HepG2 (cell line): ENCODE data around the gene RFXANK. TPM values are rescaled to one million over a fixed set of nuclear protein-coding genes. Genes with fewer than 3 reads are reported as not detected.
"Not testable (repeated sequence)": the region's sequence is repeated elsewhere in the genome, so short reads cannot be mapped to it uniquely, and the experiment has no call there.

ENCODE experiments used
- ATAC-seq: fragments of 200-7000 bp; cut with Tn5 transposase; 3 replicates; pipeline ENCODE4 v1.9.1; 2020; ENCODE audit warnings: mild to moderate bottlenecking, moderate library complexity
- BruUV-seq: library from RNA; stranded (reverse); fragments of 400-500 nt; replicated peaks from 2 replicates; lab custom pipeline; 2021; lab: Mats Ljungman, UMichigan
- CTCF ChIA-PET: fragments of 300-600 bp; formaldehyde crosslinking; extraction: SDS; loops from one replicate; lab custom pipeline; 2021; ENCODE audit warnings: low total read pairs, inconsistent platforms, low intra/inter-chr PET ratio; lab: Yijun Ruan, JAX
- POLR2A ChIA-PET: fragments of 350-600 bp; sonication (Branson Sonifier 250); formaldehyde crosslinking; loops from one replicate; lab custom pipeline; 2020; ENCODE audit warnings: antibody characterized with exemption, inconsistent platforms; lab: Yijun Ruan, JAX
- DNase-seq: peaks from one replicate; pipeline ENCODE4 v3.0.0-alpha.2; 2015; ENCODE audit warnings: low spot score
- FAIRE-seq: peaks from 3 replicates; lab custom pipeline; 2011; peaks lifted over from hg19 to GRCh38; lab: Jason Lieb, UNC
- H2AFZ ChIP-seq: one replicate; pipeline ENCODE4 v1.6.1; 2011; ENCODE audit warnings: low read length, inconsistent platforms
- H3K27ac ChIP-seq: fragments of 300-600 bp; 3 replicates; pipeline ENCODE4 v1.8.0; 2011; ENCODE audit warnings: mixed run types, mild to moderate bottlenecking, mixed read lengths, low read length, inconsistent platforms; ENCODE audit not compliant: insufficient read depth; ENCODE audit errors: extremely low read length
- H3K27me3 ChIP-seq, 2 experiments: fragments of 200-600 bp in 1 of 2; 2 replicates in 1 of 2; 3 replicates in 1 of 2; pipeline versions ENCODE4 v1.6.0 to v1.8.0; 2011; ENCODE audit warnings: low read length in 2 of 2, mild to moderate bottlenecking in 2 of 2, moderate library complexity in 2 of 2, inconsistent platforms in 1 of 2; ENCODE audit not compliant: insufficient read depth in 2 of 2, control insufficient read depth in 1 of 2
- H3K36me3 ChIP-seq, 2 experiments: fragments of 200-600 bp in 1 of 2; replicated peaks in 1 of 2; 2 replicates in 1 of 2; 3 replicates in 1 of 2; pipeline versions ENCODE4 v1.5.1 to v1.8.0; 2011; ENCODE audit warnings: low read length in 2 of 2, inconsistent platforms in 1 of 2; ENCODE audit not compliant: insufficient read depth in 2 of 2, control insufficient read depth in 1 of 2
- H3K4me1 ChIP-seq: 2 replicates; pipeline ENCODE4 v1.5.1; 2012; ENCODE audit warnings: low read length, inconsistent platforms; ENCODE audit not compliant: insufficient read depth
- H3K4me2 ChIP-seq: 2 replicates; pipeline ENCODE4 v1.6.0; 2011; ENCODE audit warnings: low read depth, low read length, inconsistent platforms
- H3K4me3 ChIP-seq, 3 experiments: fragments of 200-600 bp in 1 of 3; sonication (generic), shearing (Covaris generic) in 1 of 3; replicated peaks in 1 of 3; 2 replicates each; pipeline ENCODE4 v1.5.1; 2011 to 2016; ENCODE audit warnings: low read length in 3 of 3, inconsistent platforms in 2 of 3, low read depth in 2 of 3, mild to moderate bottlenecking in 2 of 3, control low read depth in 1 of 3, mixed read lengths in 1 of 3; ENCODE audit not compliant: insufficient read depth in 1 of 3
- H3K79me2 ChIP-seq: one replicate; pipeline ENCODE4 v1.6.1; 2011; ENCODE audit warnings: low read length, inconsistent platforms; ENCODE audit not compliant: insufficient read depth
- H3K9ac ChIP-seq: 2 replicates; pipeline ENCODE4 v1.6.0; 2011; ENCODE audit warnings: mild to moderate bottlenecking, low read depth, low read length, inconsistent platforms; ENCODE audit not compliant: insufficient read depth
- H3K9me3 ChIP-seq: 2 replicates; pipeline ENCODE4 v1.5.1; 2012; ENCODE audit warnings: mild to moderate bottlenecking, low read length
- H4K20me1 ChIP-seq: 2 replicates; pipeline ENCODE4 v1.6.0; 2011; ENCODE audit warnings: inconsistent platforms, mild to moderate bottlenecking, low read length, moderate library complexity; ENCODE audit not compliant: insufficient read depth
- MATR3 ChIP-seq: sonication (generic); formaldehyde crosslinking; IDR thresholded peaks from 2 replicates; pipeline ENCODE4 v1.4.0; 2020; ENCODE audit warnings: missing genetic modification reagents
- MXD3 ChIP-seq: IDR thresholded peaks from 2 replicates; pipeline ENCODE4 v1.6.1; 2016; ENCODE audit warnings: mild to moderate bottlenecking, missing biosample characterization, missing genetic modification reagents
- NFYB ChIP-seq: sonication (generic); formaldehyde crosslinking; IDR thresholded peaks from 2 replicates; pipeline ENCODE4 v1.4.0; 2020; ENCODE audit warnings: missing genetic modification reagents
- TAF1 ChIP-seq: sonication (generic); formaldehyde crosslinking; IDR thresholded peaks from 2 replicates; pipeline ENCODE4 v1.4.0; 2020; ENCODE audit warnings: missing genetic modification reagents
- ZNF329 ChIP-seq: sonication (generic); formaldehyde crosslinking; IDR thresholded peaks from 2 replicates; pipeline ENCODE4 v1.9.0; 2021; ENCODE audit warnings: low read depth, mild to moderate bottlenecking, missing genetic modification reagents
- ZNF7 ChIP-seq: IDR thresholded peaks from 2 replicates; pipeline ENCODE4 v1.6.1; 2016; ENCODE audit warnings: missing biosample characterization, missing genetic modification reagents
- ZNF75D ChIP-seq: sonication (generic); formaldehyde crosslinking; IDR thresholded peaks from 2 replicates; pipeline ENCODE4 v1.8.1; 2023; ENCODE audit warnings: missing genetic modification reagents, mild to moderate bottlenecking, borderline replicate concordance
- WGBS: methylation state at CpG from one replicate; pipeline ENCODE4 v1.1.6; 2017; ENCODE audit warnings: low lambda C conversion rate; 5-methylcytosine and 5-hydroxymethylcytosine counted together
- in situ Hi-C: cut with HindIII; loops from 2 replicates; pipeline ENCODE4 v1.10.0; 2017; ENCODE audit warnings: low pct_unique_long_range_greater_than_20kb; ENCODE audit not compliant: extremely low pct_ligation_motif_present
- intact Hi-C: fragments of 100-400 bp; cut with micrococcal nuclease; formaldehyde crosslinking; loops from one replicate; pipeline ENCODE4 v1.10.0; 2022; ENCODE audit not compliant: unreplicated experiment
- polyA plus RNA-seq, 8 experiments: library from polyadenylated mRNA; depleted of rRNA in 3 of 8; stranded (reverse) in 7 of 8; unstranded in 1 of 8; fragments of >200 nt; fragmentation: Illumina TruSeq in 4 of 8; extraction: Trizol in 4 of 8; gene quantifications; 2 replicates each; pipeline versions ENCODE4 v1.2.1 to v1.2.3, GENCODE V29; 2011 to 2016; ENCODE audit warnings: low read depth in 4 of 8, missing spikeins in 1 of 8, mixed read lengths in 1 of 8; ENCODE audit not compliant: insufficient read depth in 1 of 8
- total RNA-seq, 5 experiments: library from RNA; depleted of rRNA; stranded (reverse); fragments of >200 nt; fragmentation: Illumina TruSeq; extraction: Trizol; gene quantifications; 2 replicates each; pipeline ENCODE4 v1.2.3, GENCODE V29; 2016; ENCODE audit warnings: low read depth in 1 of 5

The RFXANK gene
- total and polyA plus RNA-seq, 2 of the 13 experiments (the other 11 are each of a cell fraction or from before 2014, with no cell fraction given), result 49.9 to 80.7 TPM

- TF ChIP-seq TAF1, result peak; percentile 32; the same call in 1 of the 2 replicates
- TF ChIP-seq MATR3 (CRISPR knock-in tag), result no peak
- no peak for TF ChIP-seq ZNF75D (CRISPR knock-in tag)
- TF ChIP-seq ZNF7 (CRISPR knock-in tag), result no peak
Measured at GRCh38 chr19:19171821-19172532, 20.1 kb upstream of the RFXANK start (continued).

GRCh38 chr19:19173243-19173642 lies 18.8 kb upstream of the RFXANK start:
- WGBS, result 83% methylated on average over 5 of the region's 5 CpGs
- BruUV-seq, FAIRE-seq, H3K27ac ChIP-seq, H3K27me3 ChIP-seq, H2AFZ ChIP-seq, H3K79me2 ChIP-seq, H3K4me3 ChIP-seq, H4K20me1 ChIP-seq, DNase-seq, in situ Hi-C loops, ATAC-seq, H3K4me2 ChIP-seq, H3K9me3 ChIP-seq, H3K9ac ChIP-seq, H3K36me3 ChIP-seq: not testable (repeated sequence)
- intact Hi-C loops, result loop anchor here (5.0 kb wide), 1 partner anchor 36 kb away; the partner anchor contains the start of gene TMEM161A
- peaks cover 63% of the 10 kb centered on the region for H3K4me1 ChIP-seq
- CTCF ChIA-PET, result interaction anchor here (3.2 kb wide), 1 partner anchor 27 kb away, joined by 88 read pairs; no protein-coding TSS in a partner anchor
- POLR2A ChIA-PET, result interaction anchor here (0.7 to 2.7 kb wide), 2 partner anchors 29 to 217 kb away, joined by 4 to 9 read pairs; partner anchors contain the start of gene NR2C2AP

- Histone ChIP-seq H2AFZ (no peak overlapping the region), H3K9me3 (no peaks in the 10 kb centered on the region), H3K36me3 (peaks cover 1 to 6% of the 10 kb centered on the region in 2 experiments; a peak in 1 of 5 replicates), H3K27me3 (no peaks in the 10 kb centered on the region), H3K9ac (no peak overlapping the region), H4K20me1 (no peaks in the 10 kb centered on the region), H3K4me1 (peaks cover 29% of the 10 kb centered on the region), H3K79me2 (no peaks in the 10 kb centered on the region), H3K4me2 (no peak overlapping the region), H3K27ac (no peak overlapping the region)
- CTCF ChIA-PET, result no interaction called here
- in situ Hi-C loops, result loop anchor here (5.0 kb wide), 1 partner anchor 35 kb away; no protein-coding TSS in a partner anchor
- 89% methylated on average over 8 of the region's 8 CpGs for WGBS
- POLR2A ChIA-PET, result no interaction called here
- intact Hi-C loops, result no loop called here
- no TSS peak for BruUV-seq
- no peak for FAIRE-seq
- TF ChIP-seq NFYB (CRISPR knock-in tag) (no peak), MXD3 (CRISPR knock-in tag) (no peak), ZNF329 (CRISPR knock-in tag) (0 out of 2 replicates have a peak, but pooled peaks have one; percentile 35)
- TF ChIP-seq, all 625 proteins: peak for 1
- DNase-seq, result no peak
- H3K4me3 ChIP-seq, result no peak overlapping the region
- no peak for ATAC-seq
Measured at GRCh38 chr19:19176950-19177349, 15.1 kb upstream of the RFXANK start.
